Hematopoietic multipotent progenitor cell treated with erythropoietin and hydrocortisone succinate and interleukin-3 and kit ligand, for 4 days (in vitro differentiated cells): ENCODE results near the gene AP1S2.
"Not testable (repeated sequence)": the region's sequence is repeated elsewhere in the genome, so short reads cannot be mapped to it uniquely, and the experiment has no call there.

Experiments used
- DNase-seq: peaks from one replicate; pipeline ENCODE4 v3.0.0-alpha.2; 2015

AP1S2 gene

DNA sequence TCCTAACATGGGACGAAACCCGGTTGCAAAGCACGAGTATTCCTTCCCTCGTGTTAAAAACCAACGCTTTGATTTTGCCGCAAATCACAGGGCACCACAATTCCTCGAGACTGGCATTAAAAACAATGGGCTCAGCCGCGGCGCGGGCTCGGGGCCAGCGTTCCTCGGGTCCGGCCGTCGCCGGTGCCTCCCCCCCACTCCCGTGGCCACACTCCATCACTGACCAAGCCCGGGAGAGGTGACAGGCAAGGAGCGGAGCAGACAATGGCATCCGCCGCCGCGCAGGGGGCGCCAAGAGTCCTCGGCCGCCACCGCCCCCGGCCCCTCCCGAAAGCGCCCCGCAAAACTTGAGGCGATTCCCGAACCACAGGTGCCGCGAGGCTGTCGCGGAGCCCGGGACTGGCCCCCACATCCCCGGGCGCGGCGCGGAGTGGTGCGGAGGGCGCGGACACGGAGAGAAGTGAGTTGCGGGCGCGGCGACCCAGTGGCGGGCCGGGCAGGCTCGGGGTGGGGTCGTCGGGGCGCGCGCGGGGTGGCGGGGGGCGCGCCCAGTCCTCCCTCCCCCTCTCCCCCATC, 445 bp downstream of the AP1S2 start:
- DNase-seq: peak; percentile 62

DNA sequence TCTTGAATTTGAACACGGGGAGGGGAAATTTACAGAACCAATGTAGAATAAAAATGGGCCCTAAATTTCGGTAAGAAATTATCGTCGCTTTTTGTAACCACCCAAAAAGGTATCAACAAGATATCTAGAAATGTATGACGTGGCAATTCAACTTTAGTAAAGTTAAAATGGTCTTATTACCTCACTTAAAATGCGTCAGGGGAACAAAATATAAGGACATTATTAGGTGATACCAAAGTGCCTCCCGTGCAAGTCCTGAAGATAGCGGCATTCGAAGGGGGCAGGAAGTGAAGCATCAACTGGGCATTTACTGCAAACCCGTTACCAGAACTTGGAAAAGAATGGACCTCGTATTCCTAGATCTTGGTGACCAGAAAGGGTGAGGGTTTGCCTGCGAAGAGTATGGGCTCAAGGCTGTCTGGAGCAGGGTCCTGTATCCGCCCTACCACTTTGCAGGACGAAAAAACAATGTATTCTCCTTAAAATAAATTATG, 980 bp downstream of the AP1S2 start:
- DNase-seq: no peak

DNA sequence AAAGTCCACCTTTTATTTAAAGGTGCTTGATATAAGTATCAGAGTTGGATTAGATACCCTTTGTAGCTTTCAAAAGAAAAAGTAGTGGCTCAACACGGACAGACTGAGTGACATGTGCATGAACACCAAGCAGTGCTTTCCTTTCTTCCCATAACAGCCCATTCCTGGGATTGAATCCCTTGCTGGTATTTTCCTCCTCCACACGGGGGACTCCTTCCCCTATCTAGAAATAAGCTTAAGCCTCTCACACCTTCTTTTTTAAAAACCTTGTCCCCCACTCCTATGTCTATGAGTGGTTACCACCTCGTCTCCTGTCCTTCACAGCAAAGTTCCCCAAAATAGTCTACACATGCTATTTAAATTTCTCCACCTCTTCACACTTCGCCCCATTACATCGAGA, 5.1 kb downstream of the AP1S2 start:
- no peak for DNase-seq

DNA sequence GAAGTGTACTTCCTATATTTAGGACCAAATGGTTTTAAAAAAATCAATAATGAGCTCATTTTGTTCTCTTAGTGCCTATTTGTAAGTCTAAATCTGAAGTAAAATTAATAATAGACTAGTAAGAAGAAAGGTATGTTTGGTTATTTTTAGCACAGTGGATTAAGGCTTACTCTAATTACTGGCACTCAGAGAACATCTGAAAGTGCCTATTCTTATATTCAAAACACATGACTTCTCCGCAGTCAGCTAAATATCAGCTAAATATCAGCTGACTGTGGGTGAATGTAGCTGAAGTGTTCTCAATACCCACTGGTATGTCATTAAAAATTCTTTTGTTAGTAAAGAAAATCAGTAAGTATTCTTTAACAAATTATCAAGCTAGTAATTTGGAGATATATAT, 6.0 kb downstream of the AP1S2 start:
- no peak for DNase-seq

DNA sequence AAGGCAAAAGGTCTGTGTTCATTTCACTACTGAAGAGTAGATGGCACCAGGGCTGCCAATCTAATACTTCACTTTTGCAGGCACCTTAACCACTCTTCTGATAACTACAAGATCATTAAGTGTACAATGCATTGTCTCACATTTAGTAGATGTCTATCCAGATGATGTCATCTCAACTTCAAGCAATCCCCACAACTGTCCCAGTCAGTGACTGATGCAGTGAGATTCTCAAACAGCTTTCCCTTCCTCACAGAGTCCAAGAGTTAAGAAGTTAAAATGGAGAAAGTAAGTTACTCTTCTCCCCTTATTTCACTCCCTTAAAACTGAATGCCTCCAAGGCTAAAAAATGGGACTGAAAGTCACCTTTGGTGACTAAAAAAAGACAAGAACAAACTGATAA, 10.7 kb downstream of the AP1S2 start:
- no peak for DNase-seq

DNA sequence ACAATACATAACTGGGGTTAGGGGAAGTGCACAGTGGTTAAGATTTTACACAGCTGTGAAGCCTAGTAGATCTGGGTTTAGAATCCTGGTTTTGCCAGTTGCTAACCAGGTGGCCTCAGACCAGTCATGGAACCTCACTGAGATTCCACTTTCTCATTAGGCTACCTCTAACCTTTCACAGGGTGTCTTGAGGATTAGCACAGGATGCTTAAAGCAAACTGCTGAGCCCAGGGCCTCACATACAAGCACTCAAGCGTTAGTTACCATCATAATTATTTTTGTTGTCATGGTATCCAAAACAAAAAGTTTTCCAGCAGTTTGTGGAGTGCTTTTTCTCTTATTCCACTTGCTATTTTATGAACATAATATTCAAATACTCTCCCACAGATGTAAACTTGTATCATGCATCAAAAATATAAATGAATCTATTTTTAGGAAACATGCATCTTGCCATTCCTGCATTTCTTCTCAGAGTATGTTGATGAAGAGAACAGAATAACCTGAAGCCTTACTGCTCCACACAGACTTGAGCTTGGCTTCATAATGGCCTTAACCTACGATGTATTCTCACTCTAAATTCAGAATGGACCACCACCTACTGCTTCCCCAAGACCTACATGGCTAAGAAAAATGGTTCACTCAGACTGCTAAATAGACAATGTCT, 12.6 kb downstream of the AP1S2 start:
- DNase-seq: no peak

DNA sequence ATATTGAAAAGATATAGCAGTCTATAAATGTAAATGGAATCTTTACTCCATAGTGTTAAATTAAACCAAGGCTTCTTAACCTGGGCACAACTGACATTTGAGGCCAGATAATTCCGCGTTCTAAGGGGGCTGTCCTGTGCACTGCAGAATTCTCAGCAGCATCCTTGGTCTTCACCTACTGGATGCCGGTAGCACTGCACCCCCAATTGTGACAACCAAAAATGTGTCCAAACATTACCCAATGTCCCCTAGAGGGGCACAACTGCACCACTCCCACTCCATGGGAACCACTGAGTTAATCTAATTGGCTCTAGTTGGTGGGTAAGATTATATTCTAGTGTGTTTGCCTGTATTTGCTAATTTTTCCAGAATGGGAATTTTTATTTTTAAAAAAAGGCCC, 16.6 kb downstream of the AP1S2 start:
- peak; percentile 54 for DNase-seq

DNA sequence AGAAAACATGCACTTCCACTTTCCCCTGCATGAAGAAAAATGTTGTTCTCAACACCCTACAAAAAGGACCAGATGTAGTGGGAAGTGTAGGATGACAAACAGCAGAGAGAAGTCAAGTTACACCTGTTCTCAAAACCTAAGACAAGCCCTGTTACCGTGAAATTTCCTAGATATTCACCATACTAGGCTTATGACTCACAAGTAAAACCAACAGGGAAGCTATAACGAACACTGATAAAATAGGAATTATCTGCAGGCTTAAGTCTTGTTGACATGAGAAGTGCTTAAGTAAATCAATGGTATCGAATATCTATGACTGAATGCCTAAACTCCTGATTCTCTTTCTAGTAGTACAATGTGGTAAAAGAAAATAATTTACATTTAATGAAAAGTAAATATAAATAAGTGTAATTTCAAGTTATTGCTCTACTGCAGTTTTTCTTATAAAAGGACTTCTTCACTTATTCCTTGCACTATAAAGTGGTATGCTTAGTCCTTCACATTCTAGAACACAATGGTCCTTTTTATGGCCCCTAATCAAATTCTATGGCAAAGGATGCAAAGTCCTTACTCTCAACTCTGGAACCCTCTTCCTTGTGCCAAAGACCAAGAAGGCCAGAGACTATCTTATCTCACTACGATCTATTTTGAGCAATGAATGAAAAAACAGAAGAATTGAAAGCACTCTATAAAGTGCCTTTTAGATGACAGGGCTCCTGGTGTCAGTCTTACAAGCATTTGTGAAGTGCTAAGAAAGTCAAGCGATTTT, 19.6 kb downstream of the AP1S2 start:
- peak; percentile 5 for DNase-seq

DNA sequence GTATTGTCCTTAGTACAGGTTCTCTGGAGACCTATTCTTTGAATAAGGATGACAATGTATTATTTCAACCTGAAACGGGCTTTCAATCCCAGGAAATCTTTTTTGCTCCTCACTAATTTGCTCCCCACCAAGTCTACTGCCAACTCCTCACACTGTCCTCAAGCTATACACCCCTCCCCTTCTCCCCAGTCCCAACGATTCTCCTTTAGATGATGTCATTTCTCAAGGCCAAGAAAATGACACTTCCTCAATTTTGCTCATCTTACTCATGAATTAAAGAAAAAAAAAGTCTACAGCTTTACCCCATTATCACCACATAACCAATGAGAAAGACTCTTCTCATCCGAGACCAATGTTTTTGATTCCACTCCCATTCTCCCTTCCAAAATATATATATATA, 20.6 kb downstream of the AP1S2 start:
- DNase-seq: peak; percentile 31

DNA sequence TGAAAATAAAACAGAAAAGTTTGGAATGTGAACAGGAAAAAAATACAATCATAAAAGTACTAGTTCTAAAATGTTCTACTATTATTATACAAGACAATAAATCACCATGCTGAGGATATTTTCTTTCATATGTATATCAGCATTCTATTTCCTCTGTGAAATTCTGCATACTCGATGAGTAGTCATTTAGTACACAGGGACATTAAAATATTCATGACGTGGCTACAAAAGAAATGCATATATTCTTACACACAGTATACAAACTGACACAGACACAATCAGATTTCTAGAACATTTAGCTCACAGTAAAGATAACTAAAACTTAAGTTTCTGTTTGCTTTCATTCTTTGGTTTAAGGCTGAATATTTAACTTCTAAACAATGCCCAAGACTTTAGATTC, 23.3 kb downstream of the AP1S2 start:
- not testable (repeated sequence) for DNase-seq

DNA sequence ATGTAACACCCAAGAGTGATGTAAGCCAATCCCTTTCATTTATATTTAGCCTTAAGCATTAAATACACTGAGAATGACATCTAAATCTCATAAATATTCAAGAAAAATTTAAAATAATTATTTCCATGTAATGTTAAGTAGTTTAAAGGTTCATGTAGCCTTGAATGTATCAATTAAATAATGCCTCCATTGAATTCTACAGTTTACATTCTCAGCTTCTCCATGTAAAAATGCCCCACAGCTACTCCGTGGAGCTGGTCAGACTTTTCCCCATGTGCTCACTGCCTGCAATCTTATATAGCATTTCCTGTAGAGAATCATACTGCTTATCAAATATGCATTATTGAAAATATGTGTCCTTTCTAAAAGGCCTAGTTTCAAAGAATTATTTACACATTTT, 25.4 kb downstream of the AP1S2 start:
- no peak for DNase-seq

DNA sequence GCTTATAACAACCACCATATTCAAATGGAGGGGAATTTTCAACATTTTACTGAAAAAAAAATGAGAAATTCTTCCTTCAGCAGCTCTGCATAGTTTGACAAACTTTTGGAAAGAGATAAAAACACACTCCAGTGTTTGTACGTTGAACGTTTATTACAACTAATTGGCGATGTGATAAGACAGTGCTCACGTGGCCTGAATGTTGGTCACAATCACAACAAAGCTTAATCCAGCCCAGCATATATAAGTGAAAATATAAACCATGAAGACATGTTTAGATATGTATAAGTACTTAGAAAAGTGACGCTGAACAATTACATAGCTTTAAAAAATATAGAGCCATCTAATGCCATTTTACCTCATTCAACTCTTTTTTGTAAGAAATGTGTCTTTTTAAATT, 28.7 kb downstream of the AP1S2 start:
- DNase-seq: no peak

DNA sequence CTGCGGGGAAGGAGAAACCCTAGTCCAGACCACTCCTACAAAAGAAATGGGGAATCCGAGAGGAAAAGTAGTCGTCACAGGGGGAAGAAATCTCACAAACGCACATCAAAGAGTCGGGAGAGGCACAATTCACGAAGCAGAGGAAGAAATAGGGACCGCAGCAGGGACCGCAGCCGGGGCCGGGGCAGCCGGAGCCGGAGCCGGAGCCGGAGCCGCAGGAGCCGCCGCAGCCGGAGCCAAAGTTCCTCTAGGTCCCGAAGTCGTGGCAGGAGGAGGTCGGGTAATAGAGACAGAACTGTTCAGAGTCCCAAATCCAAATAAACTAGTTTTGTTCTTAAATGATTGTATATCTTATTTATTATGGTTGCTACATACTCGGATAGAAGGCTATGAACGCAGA, 31.7 kb downstream of the AP1S2 start:
- DNase-seq: no peak

DNA sequence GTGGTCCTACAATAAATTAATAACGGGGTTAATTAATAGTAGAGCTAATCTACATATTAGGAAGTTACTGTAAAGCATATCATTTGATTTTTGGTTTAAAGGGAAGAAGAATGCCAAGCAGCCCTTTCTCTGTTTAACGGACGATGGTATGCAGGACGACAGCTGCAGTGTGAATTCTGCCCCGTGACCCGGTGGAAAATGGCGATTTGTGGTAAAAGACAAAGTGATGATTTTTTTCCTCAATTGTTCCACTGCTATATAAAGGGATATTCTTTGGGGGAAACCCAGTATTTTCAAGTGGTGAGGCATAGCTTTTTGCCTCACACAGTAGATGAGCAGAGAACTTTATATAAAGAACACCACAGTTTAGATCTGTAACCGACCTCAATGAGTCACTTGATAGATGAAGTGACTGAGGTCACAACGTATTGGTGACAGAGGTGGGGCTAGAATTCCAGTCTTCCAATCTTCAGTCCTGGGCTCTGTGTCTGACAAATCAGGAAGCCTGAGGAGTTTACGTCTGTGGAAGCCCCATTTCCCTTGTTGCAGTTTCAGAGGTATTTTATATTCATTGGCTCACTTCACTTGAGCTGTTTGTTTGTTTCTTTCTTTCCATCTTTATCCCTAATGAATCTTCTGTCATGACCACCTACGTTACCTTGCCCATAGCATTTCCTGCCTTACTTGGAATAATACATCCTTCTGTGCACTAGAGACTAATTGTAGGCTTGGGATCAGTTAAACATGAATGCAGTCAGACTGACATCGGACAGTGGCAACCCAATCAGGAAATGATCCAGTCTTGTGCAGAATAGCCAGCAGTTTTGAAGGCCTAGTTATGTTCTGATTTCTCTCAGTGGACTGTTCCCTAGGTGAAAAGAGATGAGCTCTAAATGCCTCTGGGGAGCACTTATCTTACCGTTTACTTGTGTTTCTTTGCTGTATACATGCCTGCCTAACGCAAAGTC, 34.2 kb downstream of the AP1S2 start:
- no peak for DNase-seq

DNA sequence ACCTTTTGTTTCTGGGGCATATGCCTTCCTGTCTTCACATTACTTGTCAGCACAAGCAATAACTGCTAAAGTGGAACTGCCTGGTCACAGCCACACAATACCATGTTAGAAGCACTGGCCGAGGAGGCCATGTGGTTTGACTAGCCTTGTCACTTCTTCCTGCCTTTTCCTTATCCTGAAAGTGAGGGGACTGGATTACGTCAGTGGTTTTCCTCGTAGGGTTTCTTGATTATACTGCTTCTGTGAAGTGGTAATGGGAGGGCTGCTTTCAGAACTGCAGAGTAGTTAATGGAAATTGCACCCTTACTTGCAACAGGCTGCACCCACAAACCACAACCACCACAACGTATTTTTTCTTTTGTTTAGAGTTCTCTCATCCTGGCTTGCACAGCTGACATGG, 37.7 kb downstream of the AP1S2 start:
- DNase-seq: peak; percentile 73

DNA sequence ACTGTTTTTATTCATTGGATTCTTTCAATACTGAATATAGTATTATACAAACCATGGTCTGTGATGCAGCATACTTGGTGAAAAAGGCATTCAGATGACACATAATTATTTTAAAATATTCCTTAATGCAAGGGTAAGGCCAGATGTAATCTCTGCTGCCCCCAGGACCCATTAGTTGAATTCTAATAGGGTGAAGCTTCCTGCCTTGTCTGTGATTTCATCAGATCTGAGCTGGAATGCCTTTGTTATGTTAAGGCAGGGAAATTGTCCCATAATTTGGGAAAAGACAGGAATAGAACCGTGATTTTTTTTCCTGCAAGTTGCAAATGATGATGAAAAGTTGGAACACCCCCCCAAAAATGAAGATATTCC, 38.2 kb downstream of the AP1S2 start:
- no peak for DNase-seq

DNA sequence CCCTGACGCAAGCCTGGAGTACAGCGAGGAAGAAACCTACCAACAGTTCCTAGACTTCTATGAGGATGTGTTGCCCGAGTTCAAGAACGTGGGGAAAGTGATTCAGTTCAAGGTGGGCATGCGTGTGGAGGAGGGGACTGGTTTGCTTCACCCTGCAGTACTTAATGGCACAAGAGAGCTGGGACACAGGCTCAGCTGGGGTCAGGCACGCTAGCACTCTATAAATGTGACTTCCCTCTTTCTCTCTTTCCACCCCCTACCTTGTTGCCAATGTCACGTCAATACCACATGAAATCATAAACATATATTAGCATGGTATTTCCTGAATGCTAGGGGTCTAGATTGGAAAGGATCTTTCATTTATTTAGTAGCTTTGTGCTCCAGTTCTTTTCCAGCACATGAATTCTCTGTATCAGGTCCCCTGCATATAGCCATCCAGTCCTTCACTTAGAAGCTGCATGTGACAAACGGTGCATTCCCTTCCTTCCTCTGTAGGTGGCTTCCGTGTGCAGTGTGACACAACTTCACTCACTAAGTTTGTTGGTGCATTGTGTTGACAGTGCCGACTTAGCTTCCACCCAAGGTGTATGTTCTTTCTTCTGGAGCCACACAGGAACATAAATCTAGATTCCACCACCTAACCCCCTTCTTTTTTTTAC, 38.7 kb downstream of the AP1S2 start:
- DNase-seq: peak; percentile 70

DNA sequence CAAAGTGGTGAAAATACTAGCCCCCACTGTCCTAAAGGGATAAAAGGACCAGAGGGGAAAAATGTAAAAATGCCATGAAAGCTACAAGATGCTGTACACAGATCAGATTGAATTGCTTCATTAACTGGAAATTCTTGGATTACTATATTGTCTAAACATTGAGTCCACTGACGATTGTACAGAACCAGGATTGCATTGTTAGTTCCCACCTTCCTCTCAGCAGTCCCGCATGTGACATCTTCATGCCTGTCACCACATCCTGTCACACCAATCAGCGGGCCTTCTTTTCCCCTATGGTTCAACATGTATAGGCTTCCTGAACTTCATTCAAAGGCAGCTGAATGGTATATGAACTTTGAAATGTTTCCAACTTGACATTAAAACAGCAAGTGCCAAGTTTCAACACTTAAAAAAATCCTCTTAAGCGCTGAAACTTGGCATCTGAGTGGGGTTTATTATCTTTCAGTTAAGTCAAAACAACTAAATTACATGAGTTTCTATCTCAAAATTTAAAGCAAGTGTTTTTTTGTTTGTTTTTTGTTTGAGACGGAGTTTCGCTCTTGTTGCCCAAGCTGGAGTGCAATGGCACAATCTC, 39.7 kb downstream of the AP1S2 start:
- no peak for DNase-seq

DNA sequence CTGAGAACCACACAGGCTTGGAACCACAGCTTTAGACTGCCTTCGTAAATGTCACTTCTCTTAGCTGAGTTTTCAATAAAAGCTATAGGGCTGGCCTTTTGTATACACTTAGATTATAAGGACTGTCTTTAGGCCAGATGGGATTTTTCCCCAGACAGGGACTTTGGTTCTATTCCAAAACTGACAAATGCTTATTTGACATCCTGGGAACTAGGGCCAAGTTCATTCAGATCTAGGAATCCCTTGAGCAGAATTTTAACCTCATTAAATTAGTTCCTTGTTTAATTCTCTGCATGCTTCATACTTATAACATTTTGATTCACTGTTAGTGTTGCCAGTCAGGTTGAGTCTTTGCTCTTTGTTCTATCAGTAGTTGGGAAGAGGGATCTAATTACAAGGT, 41.2 kb downstream of the AP1S2 start:
- DNase-seq: no peak

DNA sequence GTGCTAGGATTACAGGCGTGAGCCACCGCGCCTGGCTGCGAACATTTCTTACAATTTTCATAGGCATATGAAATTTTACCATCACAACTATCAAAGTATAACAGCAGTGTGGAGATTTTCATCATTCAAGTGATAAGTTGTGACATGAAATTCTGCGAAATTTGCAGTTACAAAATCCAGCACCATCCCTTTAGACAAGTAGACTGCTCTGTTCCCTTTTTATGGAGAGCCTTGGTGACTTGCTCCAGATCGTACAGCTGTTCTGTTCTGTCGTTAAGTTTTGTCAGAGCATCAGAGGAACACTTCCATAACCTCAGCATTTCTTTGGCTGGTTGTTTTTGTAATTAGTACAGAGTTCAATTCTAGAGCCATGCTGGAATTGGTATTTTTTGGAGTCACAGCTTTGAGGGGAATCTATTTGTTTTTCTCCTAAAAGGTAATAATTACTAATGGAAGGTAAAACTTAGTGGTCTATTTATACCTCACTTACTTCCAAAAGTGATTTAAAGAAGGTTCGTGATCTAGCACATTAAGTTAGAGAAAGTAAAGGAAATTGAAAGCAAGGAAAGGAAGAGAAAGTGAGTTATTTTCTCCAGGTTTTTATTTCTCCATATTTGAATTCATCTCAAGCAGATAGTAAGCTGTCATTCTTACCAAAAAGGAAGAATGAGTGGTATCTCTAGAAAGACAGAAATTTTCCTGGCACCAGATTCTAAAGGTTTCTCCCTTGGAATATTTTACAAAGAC, 42.2 kb downstream of the AP1S2 start:
- DNase-seq: peak; percentile 18

DNA sequence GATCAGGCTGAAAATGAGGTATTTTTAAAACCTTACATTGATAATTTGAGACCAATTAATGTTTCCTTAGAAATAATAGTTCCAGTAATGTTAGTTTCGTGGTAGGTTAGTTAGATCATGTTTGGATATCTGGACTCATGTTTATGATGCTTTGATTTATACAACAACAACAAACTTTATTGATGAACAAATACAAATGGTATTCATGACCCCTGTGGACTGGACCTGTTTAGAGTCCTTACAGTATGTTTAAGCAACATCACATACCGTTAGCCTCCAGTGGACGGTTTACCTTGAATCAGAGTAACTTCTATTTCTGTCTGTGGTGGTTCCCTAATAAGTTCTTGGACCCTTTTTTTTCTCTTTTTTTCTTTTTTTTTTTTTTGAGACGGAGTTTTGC, 46.4 kb downstream of the AP1S2 start:
- no peak for DNase-seq
